H9 (cell line): ENCODE data around the gene ABLIM3. TPM values are rescaled to one million over a fixed set of nuclear protein-coding genes. Genes with fewer than 3 reads are reported as not detected.

ENCODE experiments used
- DNase-seq: peaks from one replicate; pipeline ENCODE4 v3.0.0-alpha.2; 2017
- H2AFZ ChIP-seq: one replicate; pipeline ENCODE4 v1.6.1; 2013; ENCODE audit warnings: mild to moderate bottlenecking, low read length, control low read depth, moderate library complexity
- H2AK5ac ChIP-seq: 2 replicates; pipeline ENCODE4 v1.6.1; 2013; ENCODE audit warnings: low read length, control low read depth, mixed read lengths; ENCODE audit not compliant: insufficient read length
- H2BK120ac ChIP-seq: one replicate; pipeline ENCODE4 v1.6.1; 2013; ENCODE audit warnings: low read depth, mild to moderate bottlenecking, low read length, control low read depth, inconsistent platforms; ENCODE audit not compliant: poor library complexity, severe bottlenecking
- H2BK12ac ChIP-seq: 2 replicates; pipeline ENCODE4 v1.6.1; 2013; ENCODE audit warnings: low read length, control low read depth, mixed read lengths, low read depth; ENCODE audit not compliant: insufficient read length
- H2BK15ac ChIP-seq: 2 replicates; pipeline ENCODE4 v1.6.1; 2013; ENCODE audit warnings: low read depth, low read length, control low read depth
- H2BK20ac ChIP-seq: one replicate; pipeline ENCODE4 v1.6.1; 2013; ENCODE audit warnings: low read depth, mild to moderate bottlenecking, low read length, control low read depth, inconsistent platforms; ENCODE audit not compliant: poor library complexity, severe bottlenecking
- H2BK5ac ChIP-seq: 2 replicates; pipeline ENCODE4 v1.6.1; 2013; ENCODE audit warnings: low read length, control low read depth, mixed read lengths; ENCODE audit not compliant: insufficient read length
- H3K14ac ChIP-seq: 2 replicates; pipeline ENCODE4 v1.6.1; 2013; ENCODE audit warnings: low read length, control low read depth; ENCODE audit not compliant: insufficient read depth
- H3K18ac ChIP-seq: 2 replicates; pipeline ENCODE4 v1.6.1; 2013; ENCODE audit warnings: low read depth, mild to moderate bottlenecking, mixed read lengths, low read length, control low read depth; ENCODE audit not compliant: insufficient read length
- H3K23ac ChIP-seq: 2 replicates; pipeline ENCODE4 v1.6.1; 2013; ENCODE audit warnings: low read length, control low read depth, mixed read lengths, low read depth; ENCODE audit not compliant: insufficient read length
- H3K23me2 ChIP-seq: 2 replicates; pipeline ENCODE4 v1.6.1; 2013; ENCODE audit warnings: low read depth, mild to moderate bottlenecking, mixed read lengths, low read length, control low read depth; ENCODE audit not compliant: insufficient read length, poor library complexity, severe bottlenecking
- H3K27ac ChIP-seq: 2 replicates; pipeline ENCODE4 v1.5.1; 2013; ENCODE audit warnings: low read length, control low read depth, mixed read lengths, low read depth; ENCODE audit not compliant: insufficient read length
- H3K27me3 ChIP-seq: 2 replicates; pipeline ENCODE4 v1.6.1; 2013; ENCODE audit warnings: low read length, control low read depth, inconsistent platforms; ENCODE audit not compliant: insufficient read depth
- H3K4ac ChIP-seq: 2 replicates; pipeline ENCODE4 v1.6.1; 2013; ENCODE audit warnings: low read depth, mild to moderate bottlenecking, control low read depth, inconsistent platforms, low read length, moderate library complexity
- H3K4me1 ChIP-seq: 2 replicates; pipeline ENCODE4 v1.6.1; 2013; ENCODE audit warnings: low read length, control low read depth, inconsistent platforms; ENCODE audit not compliant: insufficient read depth
- H3K4me2 ChIP-seq: 2 replicates; pipeline ENCODE4 v1.6.1; 2013; ENCODE audit warnings: low read length, control low read depth, mixed read lengths; ENCODE audit not compliant: insufficient read length, insufficient read depth
- H3K56ac ChIP-seq: 2 replicates; pipeline ENCODE4 v1.6.1; 2013; ENCODE audit warnings: low read depth, mild to moderate bottlenecking, mixed read lengths, low read length, control low read depth; ENCODE audit not compliant: insufficient read length
- H3K79me1 ChIP-seq: 2 replicates; pipeline ENCODE4 v1.6.1; 2013; ENCODE audit warnings: low read depth, mild to moderate bottlenecking, moderate library complexity, low read length, control low read depth, inconsistent platforms; ENCODE audit not compliant: insufficient read depth, poor library complexity, severe bottlenecking
- H3K79me2 ChIP-seq: 2 replicates; pipeline ENCODE4 v1.6.1; 2013; ENCODE audit warnings: low read length, control low read depth, inconsistent platforms; ENCODE audit not compliant: insufficient read depth
- H3K9ac ChIP-seq: 2 replicates; pipeline ENCODE4 v1.6.1; 2013; ENCODE audit warnings: low read length, control low read depth, mixed read lengths; ENCODE audit not compliant: insufficient read length; ENCODE audit errors: extremely low read depth
- H3K9me3 ChIP-seq: one replicate; pipeline ENCODE4 v1.6.1; 2013; ENCODE audit warnings: low read depth, low read length, inconsistent platforms; ENCODE audit not compliant: control insufficient read depth
- H3T11ph ChIP-seq: one replicate; pipeline ENCODE4 v1.6.1; 2013; ENCODE audit warnings: mild to moderate bottlenecking, low read length, control low read depth, inconsistent platforms
- H4K20me1 ChIP-seq: one replicate; pipeline ENCODE4 v1.6.1; 2013; ENCODE audit not compliant: control insufficient read depth, insufficient read length, insufficient read depth
- H4K5ac ChIP-seq: 2 replicates; pipeline ENCODE4 v1.6.1; 2013; ENCODE audit warnings: low read depth, mild to moderate bottlenecking, mixed read lengths, low read length, control low read depth; ENCODE audit not compliant: insufficient read length
- H4K8ac ChIP-seq: replicated peaks from 2 replicates; pipeline ENCODE4 v1.6.1; 2013; ENCODE audit warnings: low read length, control low read depth, mixed read lengths, low read depth; ENCODE audit not compliant: insufficient read length
- H4K91ac ChIP-seq: 2 replicates; pipeline ENCODE4 v1.6.1; 2013; ENCODE audit warnings: low read depth, mild to moderate bottlenecking, moderate library complexity, mixed read lengths, low read length, control low read depth; ENCODE audit not compliant: insufficient read length
- H3K27ac Mint-ChIP-seq, 3 experiments: 2 replicates in 2 of 3; 3 replicates in 1 of 3; pipeline ENCODE4 v1.8.0; 2020 to 2021; ENCODE audit warnings: mixed read lengths in 3 of 3, mild to moderate bottlenecking in 1 of 3, moderate library complexity in 1 of 3
- H3K27me3 Mint-ChIP-seq: 2 replicates; pipeline ENCODE4 v1.8.0; 2021; ENCODE audit warnings: low read depth, mild to moderate bottlenecking, moderate library complexity, mixed read lengths
- H3K36me3 Mint-ChIP-seq, 3 experiments: 2 replicates in 2 of 3; 3 replicates in 1 of 3; pipeline ENCODE4 v1.8.0; 2020 to 2021; ENCODE audit warnings: low read depth in 3 of 3, mixed read lengths in 3 of 3; ENCODE audit not compliant: insufficient read depth in 1 of 3
- H3K4me1 Mint-ChIP-seq, 2 experiments: 2 replicates each; pipeline ENCODE4 v1.8.0; 2020; ENCODE audit warnings: mixed read lengths in 2 of 2
- H3K4me3 Mint-ChIP-seq, 2 experiments: 2 replicates in 1 of 2; 3 replicates in 1 of 2; pipeline ENCODE4 v1.8.0; 2020 to 2021; ENCODE audit warnings: mild to moderate bottlenecking in 2 of 2, mixed read lengths in 2 of 2, moderate library complexity in 1 of 2
- H3K9me3 Mint-ChIP-seq, 2 experiments: 2 replicates in 1 of 2; 3 replicates in 1 of 2; pipeline ENCODE4 v1.8.0; 2020; ENCODE audit warnings: mild to moderate bottlenecking in 2 of 2, mixed read lengths in 2 of 2, moderate library complexity in 1 of 2
- WGBS: extraction: QIAGEN DNeasy Blood & Tissue Kit; methylation state at CpG from one replicate; pipeline ENCODE4 v1.1.7; 2013; ENCODE audit warnings: missing lambda C conversion rate, low lambda C conversion rate, mixed read lengths; ENCODE audit not compliant: insufficient read length; ENCODE audit errors: extremely low coverage; 5-methylcytosine and 5-hydroxymethylcytosine counted together
- total RNA-seq: library from RNA; stranded (reverse); gene quantifications from 2 replicates; pipeline ENCODE4 v1.2.1, GENCODE V29; 2021
- TF ChIP-seq, protein P1 (sequence below): fragments of 200-600 bp; sonication (generic); conservative IDR thresholded peaks from 3 replicates; pipeline ENCODE4 v1.8.0; 2021; ENCODE audit warnings: antibody characterized with exemption, mild to moderate bottlenecking

ABLIM3 gene
- total RNA-seq, 1 experiment from 2014 or later, result 0.20 TPM

DNA sequence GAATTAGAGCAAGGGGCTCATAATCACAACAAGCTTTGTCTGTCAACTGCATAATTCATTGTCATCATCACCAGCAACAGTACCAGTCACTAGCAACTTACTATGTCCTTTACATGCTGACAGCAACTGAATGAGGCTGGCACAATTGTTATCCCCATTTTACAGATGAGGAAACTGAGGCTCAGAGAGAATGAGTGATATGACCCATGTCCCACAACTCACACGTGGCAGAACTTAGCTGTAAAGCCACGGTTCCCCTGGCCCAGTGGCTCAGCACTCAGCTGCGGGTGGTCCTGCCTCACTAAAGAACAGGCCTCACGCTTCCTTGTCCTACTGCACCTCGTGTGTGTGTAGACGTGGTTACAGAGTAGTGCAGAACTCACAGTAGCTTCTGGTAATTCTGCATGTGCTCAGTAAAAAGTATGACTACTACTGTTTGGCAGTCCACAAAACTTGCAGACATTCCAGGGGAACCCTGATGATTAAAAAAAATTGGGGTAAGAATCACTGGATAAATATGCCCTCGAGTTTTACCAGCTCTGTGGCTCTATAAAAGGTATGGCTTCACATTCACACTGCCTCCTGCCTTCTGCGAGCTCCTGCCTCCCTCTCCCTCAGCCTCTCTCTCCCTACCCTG is 160.6 kb downstream of the ABLIM3 start:
- H3K23me2 ChIP-seq, result no peaks in the 10 kb centered on the region
- H3K9ac ChIP-seq, result no peak overlapping the region
- no peak overlapping the region for H3K14ac ChIP-seq
- DNase-seq, result no peak
- no peak overlapping the region for H2BK5ac ChIP-seq
- no peaks in the 10 kb centered on the region for H3K4me1 Mint-ChIP-seq
- H2AK5ac ChIP-seq, result no peak overlapping the region
- WGBS, result no CpG with 5 or more reads among the region's 8 CpGs
- no peak overlapping the region for H3K27ac ChIP-seq
- no peak overlapping the region for H2BK20ac ChIP-seq
- H4K5ac ChIP-seq, result no peak overlapping the region
- H3K4me2 ChIP-seq, result no peak overlapping the region
- no peak overlapping the region for H3K18ac ChIP-seq
- H3K27me3 ChIP-seq, result no peaks in the 10 kb centered on the region
- no peak overlapping the region for H4K91ac ChIP-seq
- no peak overlapping the region for H2BK15ac ChIP-seq
- no peak overlapping the region for H3K23ac ChIP-seq
- H2AFZ ChIP-seq, result no peak overlapping the region
- H2BK120ac ChIP-seq, result no peak overlapping the region
- H4K8ac ChIP-seq, result no peak overlapping the region
- H3K27ac Mint-ChIP-seq, result no peak overlapping the region
- H3K56ac ChIP-seq, result no peak overlapping the region
- no peaks in the 10 kb centered on the region for H3K79me2 ChIP-seq
- H3K36me3 Mint-ChIP-seq, result no peaks in the 10 kb centered on the region
- no peaks in the 10 kb centered on the region for H3K9me3 ChIP-seq
- no peaks in the 10 kb centered on the region for H4K20me1 ChIP-seq
- no peaks in the 10 kb centered on the region for H3K4me1 ChIP-seq
- no peaks in the 10 kb centered on the region; the same call in 1 of the 2 replicates for H3K27me3 Mint-ChIP-seq
- TF ChIP-seq, protein P1, sequence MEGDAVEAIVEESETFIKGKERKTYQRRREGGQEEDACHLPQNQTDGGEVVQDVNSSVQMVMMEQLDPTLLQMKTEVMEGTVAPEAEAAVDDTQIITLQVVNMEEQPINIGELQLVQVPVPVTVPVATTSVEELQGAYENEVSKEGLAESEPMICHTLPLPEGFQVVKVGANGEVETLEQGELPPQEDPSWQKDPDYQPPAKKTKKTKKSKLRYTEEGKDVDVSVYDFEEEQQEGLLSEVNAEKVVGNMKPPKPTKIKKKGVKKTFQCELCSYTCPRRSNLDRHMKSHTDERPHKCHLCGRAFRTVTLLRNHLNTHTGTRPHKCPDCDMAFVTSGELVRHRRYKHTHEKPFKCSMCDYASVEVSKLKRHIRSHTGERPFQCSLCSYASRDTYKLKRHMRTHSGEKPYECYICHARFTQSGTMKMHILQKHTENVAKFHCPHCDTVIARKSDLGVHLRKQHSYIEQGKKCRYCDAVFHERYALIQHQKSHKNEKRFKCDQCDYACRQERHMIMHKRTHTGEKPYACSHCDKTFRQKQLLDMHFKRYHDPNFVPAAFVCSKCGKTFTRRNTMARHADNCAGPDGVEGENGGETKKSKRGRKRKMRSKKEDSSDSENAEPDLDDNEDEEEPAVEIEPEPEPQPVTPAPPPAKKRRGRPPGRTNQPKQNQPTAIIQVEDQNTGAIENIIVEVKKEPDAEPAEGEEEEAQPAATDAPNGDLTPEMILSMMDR, result no peak
- no peak overlapping the region for H3T11ph ChIP-seq
- H3K9me3 Mint-ChIP-seq, result no peaks in the 10 kb centered on the region
- H3K79me1 ChIP-seq, result no peaks in the 10 kb centered on the region
- H2BK12ac ChIP-seq, result no peak overlapping the region
- H3K4ac ChIP-seq, result no peak overlapping the region
- no peak overlapping the region for H3K4me3 Mint-ChIP-seq
